Medulla oblongata (tissue), 1 donor: ENCODE measurements around the gene WDR37.
A peak's percentile ranks its signal among the peaks of the same experiment; 100 is the strongest.
"Not testable (repeated sequence)": the region's sequence is repeated elsewhere in the genome, so short reads cannot be mapped to it uniquely, and the experiment has no call there.

ENCODE experiments used
- DNase-seq: peaks from one replicate; pipeline ENCODE4 v3.0.0-alpha.2; 2015; ENCODE audit errors: extremely low spot score

The WDR37 gene

GRCh38 chr10:1056326-1057105 lies at the start of gene WDR37:
TSS of gene WDR37 (plus strand) at chr10:1056385. CDS start at chr10:1072156, 15,771 bp downstream.
- DNase-seq: peak; percentile 87

GRCh38 chr10:1006573-1006972 lies 49.6 kb upstream of the WDR37 start:
- DNase-seq: no peak

GRCh38 chr10:1007583-1007982 lies 48.6 kb upstream of the WDR37 start:
- no peak for DNase-seq

GRCh38 chr10:1009071-1009494 lies 47.1 kb upstream of the WDR37 start:
- DNase-seq: no peak

- not testable (repeated sequence) for DNase-seq
Observed at GRCh38 chr10:1009947-1010346, 46.2 kb upstream of the WDR37 start.

GRCh38 chr10:1010703-1011102 lies 45.5 kb upstream of the WDR37 start:
- no peak for DNase-seq

DNA sequence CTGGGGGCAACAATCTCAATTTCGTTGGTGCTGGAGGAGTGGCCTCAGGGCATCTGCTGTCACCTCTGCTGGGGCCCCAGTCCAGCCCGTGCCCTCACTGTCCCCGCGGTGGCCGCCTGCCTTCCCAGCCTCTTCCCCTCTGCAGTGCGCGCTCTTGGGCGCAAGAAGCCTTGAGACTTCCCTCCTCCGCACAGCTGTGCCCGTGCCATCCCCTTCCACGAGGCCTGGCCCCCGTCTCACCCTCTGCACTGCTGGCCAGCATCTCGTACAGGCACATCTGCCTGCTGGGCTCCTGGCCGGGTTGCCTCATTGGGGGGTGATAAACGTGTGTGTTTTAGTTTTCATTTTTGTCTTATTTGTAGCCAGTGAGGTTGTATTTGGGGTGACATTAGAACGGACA lies 44.5 kb upstream of the WDR37 start:
- DNase-seq: no peak

DNA sequence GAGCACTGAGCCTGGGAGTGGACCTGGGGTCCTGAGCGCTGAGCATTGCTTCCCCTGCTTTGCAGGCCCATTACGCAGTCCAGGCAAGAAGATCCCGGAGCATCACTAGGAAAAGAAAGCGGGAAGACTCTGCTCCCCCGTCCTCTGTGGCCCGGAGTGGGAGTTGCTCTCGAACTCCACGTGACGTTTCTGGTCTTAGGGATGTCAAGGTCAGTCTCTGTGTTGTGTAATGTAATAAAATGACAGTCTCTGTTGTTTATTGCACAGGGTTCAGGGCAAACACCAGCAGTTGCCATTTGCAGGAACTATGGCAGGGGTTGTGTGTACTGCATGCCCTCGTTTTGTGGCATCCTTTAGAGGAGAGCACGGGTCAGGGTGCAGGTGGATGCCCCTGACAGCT lies 40.5 kb upstream of the WDR37 start:
- DNase-seq: no peak

GRCh38 chr10:1019362-1019761 lies 36.8 kb upstream of the WDR37 start:
- no peak for DNase-seq

- no peak for DNase-seq
Observed at GRCh38 chr10:1020460-1020859, 35.7 kb upstream of the WDR37 start.

DNA sequence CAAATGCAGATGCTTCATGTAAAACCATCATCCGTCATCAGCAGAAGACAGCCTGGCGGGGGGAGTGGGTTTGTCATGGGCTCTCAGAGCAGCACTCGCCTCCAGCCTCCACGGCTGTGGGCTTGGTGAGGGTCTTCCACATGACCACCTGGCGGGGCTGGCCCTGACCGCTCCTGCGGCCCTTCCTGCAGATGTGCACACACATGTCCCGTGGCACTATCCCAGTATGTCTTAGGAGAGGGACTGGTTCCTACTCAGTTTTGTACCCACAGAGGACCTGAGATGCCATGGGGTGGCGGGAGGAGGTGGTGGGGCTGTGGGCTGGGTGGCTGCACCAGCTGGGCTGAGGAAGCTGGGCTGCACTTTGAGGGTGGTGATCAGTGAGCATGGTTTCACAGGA lies 35.2 kb upstream of the WDR37 start:
- no peak for DNase-seq

DNA sequence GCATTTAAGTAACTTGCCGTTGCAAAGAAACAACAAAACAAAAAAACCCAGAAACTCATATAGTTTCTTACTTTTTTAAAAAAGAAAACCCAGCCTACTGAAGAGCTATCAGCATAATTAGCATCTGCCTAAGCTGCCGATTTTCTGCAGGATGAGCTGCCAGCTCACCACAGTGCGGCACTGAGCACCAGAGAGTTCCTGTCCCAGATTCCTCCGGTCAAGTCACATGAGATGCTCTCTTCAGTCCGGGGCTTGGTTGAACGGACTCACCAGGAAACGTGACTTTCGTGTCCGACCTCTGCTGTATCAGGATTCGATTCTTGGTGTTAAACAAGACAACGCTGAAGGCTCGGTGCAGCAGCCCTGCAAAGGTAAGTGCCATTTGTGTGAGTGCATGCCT lies 33.8 kb upstream of the WDR37 start:
- DNase-seq: peak; percentile 80

- DNase-seq: no peak
Observed at GRCh38 chr10:1024103-1024502, 32.1 kb upstream of the WDR37 start.

GRCh38 chr10:1025683-1026082 lies 30.5 kb upstream of the WDR37 start, which contains the start of gene IDI2:
TSS of gene IDI2 (minus strand) at chr10:1025859. CDS start at chr10:1024723, 1,136 bp downstream.
- no peak for DNase-seq

- no peak for DNase-seq
Observed at GRCh38 chr10:1026578-1026977, 29.6 kb upstream of the WDR37 start.

- no peak for DNase-seq
Observed at GRCh38 chr10:1029838-1030237, 26.3 kb upstream of the WDR37 start.

DNA sequence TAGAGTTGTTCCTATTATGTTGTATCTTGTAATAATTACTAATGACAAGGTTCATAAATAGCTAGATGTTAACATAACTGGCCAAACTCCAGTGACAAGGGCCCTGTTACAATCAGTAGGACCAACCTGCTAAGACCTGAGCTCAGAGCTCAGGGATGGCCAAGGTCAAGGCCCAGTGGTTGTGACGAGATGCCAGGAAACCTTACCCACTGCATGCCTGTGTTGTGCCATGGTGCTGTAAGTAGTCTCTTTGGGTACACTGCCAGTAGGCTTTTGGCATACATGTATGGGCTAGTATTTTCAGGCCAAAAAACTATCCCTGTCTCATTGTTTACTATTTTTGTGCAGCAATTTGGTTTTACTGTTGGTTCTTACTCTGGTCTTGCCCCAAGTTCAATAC lies 22.6 kb upstream of the WDR37 start:
- DNase-seq: no peak

- DNase-seq: peak; percentile 90
Observed at GRCh38 chr10:1034758-1035157, 21.4 kb upstream of the WDR37 start.

- DNase-seq: peak; percentile 73
Observed at GRCh38 chr10:1035201-1035600, 21.0 kb upstream of the WDR37 start.

DNA sequence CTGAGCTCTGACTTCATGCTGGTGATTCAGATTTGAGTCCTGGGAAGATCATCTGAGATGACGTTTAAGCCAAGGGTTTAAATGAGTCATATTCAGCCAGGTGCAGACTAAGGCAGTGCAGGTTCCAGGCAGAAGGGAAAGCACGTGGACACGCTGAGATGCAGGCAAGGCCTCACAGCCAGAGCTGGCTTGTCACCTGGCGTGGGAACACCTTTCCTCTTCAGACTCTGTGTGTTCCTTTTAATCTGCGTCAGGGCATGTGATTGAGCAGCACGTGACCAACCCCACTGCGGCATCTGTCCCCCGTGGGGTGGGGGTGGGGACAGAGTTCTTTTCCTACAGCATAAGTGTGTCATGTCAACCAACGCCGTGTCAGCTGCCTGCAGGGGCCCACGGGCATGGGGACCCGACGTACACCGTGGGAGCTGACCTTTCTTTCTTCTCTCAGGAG lies 19.8 kb upstream of the WDR37 start:
- no peak for DNase-seq

GRCh38 chr10:1037098-1037497 lies 19.1 kb upstream of the WDR37 start:
- DNase-seq: no peak

- DNase-seq: not testable (repeated sequence)
Observed at GRCh38 chr10:1038769-1039168, 17.4 kb upstream of the WDR37 start.

GRCh38 chr10:1040133-1040532 lies 16.1 kb upstream of the WDR37 start:
- no peak for DNase-seq

DNA sequence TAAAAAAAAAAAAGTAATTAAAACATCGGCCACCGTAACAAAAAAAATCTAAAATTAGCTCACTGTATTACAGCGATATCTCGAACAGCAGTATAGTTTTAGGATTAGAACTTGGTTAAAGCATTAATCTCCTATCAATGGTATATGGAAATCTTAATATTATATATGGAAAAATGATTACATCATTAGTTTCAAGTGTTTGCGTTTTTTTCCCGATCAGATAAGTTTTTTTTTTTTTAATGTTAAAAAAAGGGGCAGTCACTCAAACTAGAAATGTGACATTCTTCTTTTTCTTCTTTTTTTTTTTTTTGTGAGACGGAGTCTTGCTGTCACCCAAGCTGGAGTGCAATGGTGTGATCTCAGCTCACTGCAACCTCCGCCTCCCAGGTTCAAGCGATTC lies 14.7 kb upstream of the WDR37 start:
- DNase-seq: no peak
